Smooth muscle cell (in vitro differentiated cells): Measurements from ENCODE around the gene ANP32B. TPM values are rescaled to one million over a fixed set of nuclear protein-coding genes. Genes with fewer than 3 reads are reported as not detected.
"Not testable (repeated sequence)": the region's sequence is repeated elsewhere in the genome, so short reads cannot be mapped to it uniquely, and the experiment has no call there.

ENCODE experiments used
- DNase-seq: peaks from one replicate; lab custom pipeline; 2025; ENCODE audit not compliant: unreplicated experiment; lab: John Stamatoyannopoulos, UW
- H2AFZ ChIP-seq: fragments of 200-600 bp; sonication (generic); 2 replicates; pipeline ENCODE4 v1.6.0; 2016; ENCODE audit warnings: antibody characterized with exemption, low read depth, mild to moderate bottlenecking
- H3F3A ChIP-seq: fragments of 200-600 bp; sonication (generic); 2 replicates; pipeline ENCODE4 v1.6.0; 2017; ENCODE audit warnings: antibody characterized with exemption, low read depth
- H3K27ac ChIP-seq: fragments of 200-600 bp; sonication (generic); 2 replicates; pipeline ENCODE4 v1.5.1; 2016; ENCODE audit warnings: low read depth, mild to moderate bottlenecking
- H3K27me3 ChIP-seq: fragments of 200-600 bp; sonication (generic); 2 replicates; pipeline ENCODE4 v1.6.1; 2016; ENCODE audit warnings: low read depth, mild to moderate bottlenecking
- H3K36me3 ChIP-seq: fragments of 200-600 bp; sonication (generic); 2 replicates; pipeline ENCODE4 v1.5.1; 2016; ENCODE audit warnings: low read depth
- H3K4me1 ChIP-seq: fragments of 200-600 bp; sonication (generic); 2 replicates; pipeline ENCODE4 v1.5.1; 2016; ENCODE audit warnings: low read depth
- H3K4me2 ChIP-seq: fragments of 200-600 bp; sonication (generic); 2 replicates; pipeline ENCODE4 v1.6.0; 2016; ENCODE audit warnings: mild to moderate bottlenecking
- H3K4me3 ChIP-seq: fragments of 200-600 bp; sonication (generic); 2 replicates; pipeline ENCODE4 v1.5.1; 2016; ENCODE audit warnings: mild to moderate bottlenecking
- H3K79me2 ChIP-seq: fragments of 200-600 bp; sonication (generic); 2 replicates; pipeline ENCODE4 v1.6.0; 2016; ENCODE audit warnings: low read depth, mild to moderate bottlenecking
- H3K9ac ChIP-seq: fragments of 200-600 bp; sonication (generic); 2 replicates; pipeline ENCODE4 v1.6.0; 2016; ENCODE audit warnings: low read depth
- H3K9me3 ChIP-seq: fragments of 200-600 bp; sonication (generic); replicated peaks from 2 replicates; pipeline ENCODE4 v1.5.1; 2016; ENCODE audit warnings: low read depth
- H4K20me1 ChIP-seq: fragments of 200-600 bp; sonication (generic); 2 replicates; pipeline ENCODE4 v1.6.0; 2016; ENCODE audit warnings: low read depth
- WGBS: methylation state at CpG from one replicate; pipeline ENCODE4 v1.1.7; 2016; ENCODE audit warnings: low lambda C conversion rate; 5-methylcytosine and 5-hydroxymethylcytosine counted together
- polyA plus RNA-seq: library from polyadenylated mRNA; unstranded; fragments of >200 nt; fragmentation: Nextera tagmentation; extraction: Ambion mirVana; gene quantifications from 2 replicates; pipeline ENCODE4 v1.2.1, GENCODE V29; 2016
- total RNA-seq: library from RNA; depleted of rRNA; stranded (reverse); fragments of >200 nt; gene quantifications from 2 replicates; pipeline ENCODE4 v1.2.3, GENCODE V29; 2014
- TF ChIP-seq, protein P1 (sequence below): fragments of 200-600 bp; sonication (generic); IDR thresholded peaks from 2 replicates; pipeline ENCODE4 v1.5.1; 2017; ENCODE audit warnings: borderline replicate concordance, mild to moderate bottlenecking, antibody characterized with exemption; ENCODE audit not compliant: insufficient read depth, poor library complexity, severe bottlenecking

ANP32B gene
- total and polyA plus RNA-seq, 2 experiments from 2014 or later = 21.3 to 52.4 TPM

DNA sequence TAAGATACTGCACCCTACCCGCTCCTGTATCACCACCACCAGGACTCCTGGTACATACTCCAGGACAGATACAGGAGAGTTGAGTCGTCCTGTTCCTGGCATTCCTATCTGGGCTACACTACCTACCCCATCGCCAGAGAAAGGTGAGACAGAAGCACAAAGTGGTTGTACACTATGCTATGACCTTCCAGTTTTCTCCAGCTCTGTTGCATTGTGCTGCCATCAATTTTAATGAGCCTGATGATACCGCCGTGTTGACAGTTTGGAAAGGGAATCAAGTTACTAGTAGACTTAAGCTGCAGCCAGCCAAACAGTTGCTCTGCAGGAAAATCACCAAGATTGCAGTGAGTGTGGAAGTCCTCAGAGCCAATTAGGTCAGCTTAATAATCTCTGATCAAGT, 35.2 kb downstream of the ANP32B start:
- Histone ChIP-seq H3K4me2 (no peak overlapping the region), H3F3A (no peaks in the 10 kb centered on the region), H3K27ac (no peak overlapping the region), H3K4me3 (no peak overlapping the region), H3K27me3 (no peaks in the 10 kb centered on the region), H2AFZ (no peak overlapping the region), H3K36me3 (peaks cover 10% of the 10 kb centered on the region), H3K79me2 (no peaks in the 10 kb centered on the region), H3K9ac (no peak overlapping the region), H3K9me3 (no peaks in the 10 kb centered on the region), H3K4me1 (no peaks in the 10 kb centered on the region), H4K20me1 (no peaks in the 10 kb centered on the region)
- TF ChIP-seq, protein P1, sequence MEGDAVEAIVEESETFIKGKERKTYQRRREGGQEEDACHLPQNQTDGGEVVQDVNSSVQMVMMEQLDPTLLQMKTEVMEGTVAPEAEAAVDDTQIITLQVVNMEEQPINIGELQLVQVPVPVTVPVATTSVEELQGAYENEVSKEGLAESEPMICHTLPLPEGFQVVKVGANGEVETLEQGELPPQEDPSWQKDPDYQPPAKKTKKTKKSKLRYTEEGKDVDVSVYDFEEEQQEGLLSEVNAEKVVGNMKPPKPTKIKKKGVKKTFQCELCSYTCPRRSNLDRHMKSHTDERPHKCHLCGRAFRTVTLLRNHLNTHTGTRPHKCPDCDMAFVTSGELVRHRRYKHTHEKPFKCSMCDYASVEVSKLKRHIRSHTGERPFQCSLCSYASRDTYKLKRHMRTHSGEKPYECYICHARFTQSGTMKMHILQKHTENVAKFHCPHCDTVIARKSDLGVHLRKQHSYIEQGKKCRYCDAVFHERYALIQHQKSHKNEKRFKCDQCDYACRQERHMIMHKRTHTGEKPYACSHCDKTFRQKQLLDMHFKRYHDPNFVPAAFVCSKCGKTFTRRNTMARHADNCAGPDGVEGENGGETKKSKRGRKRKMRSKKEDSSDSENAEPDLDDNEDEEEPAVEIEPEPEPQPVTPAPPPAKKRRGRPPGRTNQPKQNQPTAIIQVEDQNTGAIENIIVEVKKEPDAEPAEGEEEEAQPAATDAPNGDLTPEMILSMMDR = no peak
- WGBS = 91% methylated on average over 5 of the region's 5 CpGs
- no peak for DNase-seq

GRCh38 chr9:98019098-98019497, 36.0 kb downstream of the ANP32B start:
- TF ChIP-seq, protein P1 = no peak

GRCh38 chr9:98019869-98020268, 36.7 kb downstream of the ANP32B start:
- H4K20me1 ChIP-seq, H2AFZ ChIP-seq, H3K4me2 ChIP-seq, H3K9ac ChIP-seq, H3K4me1 ChIP-seq, H3K27me3 ChIP-seq, DNase-seq, H3K9me3 ChIP-seq, H3K4me3 ChIP-seq, H3K27ac ChIP-seq, H3K36me3 ChIP-seq, H3K79me2 ChIP-seq, H3F3A ChIP-seq: not testable (repeated sequence)
- 98% methylated on average over 5 of the region's 5 CpGs for WGBS

More at GRCh38 chr9:98019098-98019497, 36.0 kb downstream of the ANP32B start:
- WGBS = 95% methylated on average over 4 of the region's 4 CpGs
- Histone ChIP-seq H3F3A (no peaks in the 10 kb centered on the region), H3K27ac (no peak overlapping the region), H3K9me3 (no peaks in the 10 kb centered on the region), H3K4me1 (no peaks in the 10 kb centered on the region), H3K79me2 (no peaks in the 10 kb centered on the region), H4K20me1 (no peaks in the 10 kb centered on the region), H3K36me3 (peaks cover 9% of the 10 kb centered on the region), H3K4me3 (no peak overlapping the region), H3K27me3 (no peaks in the 10 kb centered on the region), H3K9ac (no peak overlapping the region), H3K4me2 (no peak overlapping the region), H2AFZ (no peak overlapping the region)
- DNase-seq = no peak

DNA sequence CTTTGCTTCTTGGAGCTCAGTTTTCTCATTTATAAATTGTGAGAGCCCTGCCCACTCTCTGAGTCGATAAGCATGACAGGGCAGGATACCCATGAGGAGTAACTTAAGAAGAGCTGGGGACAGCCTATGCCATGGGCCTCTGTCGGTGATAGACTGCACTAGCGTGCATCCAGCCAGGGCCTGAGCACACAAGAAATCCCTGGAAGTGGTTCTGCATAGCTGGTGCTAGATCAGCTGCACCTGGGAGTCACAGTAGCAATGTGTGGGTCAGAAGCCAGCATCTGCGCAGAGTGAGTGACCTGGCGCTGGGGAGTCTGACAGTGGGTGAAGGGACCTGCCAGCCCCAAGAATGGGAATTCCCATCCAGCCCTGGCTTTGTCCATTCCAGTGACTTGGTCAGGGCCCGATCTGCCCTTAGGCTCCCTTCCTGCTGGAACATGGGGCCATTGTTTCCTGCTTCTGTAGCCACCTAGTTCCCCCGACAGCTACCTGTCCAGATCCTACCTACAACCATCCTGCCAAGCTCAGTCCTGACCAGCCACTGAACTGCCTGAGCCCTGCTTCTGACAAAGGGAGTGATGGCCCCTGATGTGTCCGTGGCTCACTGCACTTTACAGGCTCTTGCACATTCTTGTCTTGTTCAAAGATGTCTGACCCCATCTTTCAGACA, 37.5 kb downstream of the ANP32B start:
- no peak overlapping the region for H3K9ac ChIP-seq
- no peaks in the 10 kb centered on the region for H3K4me1 ChIP-seq
- TF ChIP-seq, protein P1 = no peak
- H3K27me3 ChIP-seq = no peaks in the 10 kb centered on the region
- 97% methylated on average over 8 of the region's 8 CpGs for WGBS
- no peaks in the 10 kb centered on the region for H4K20me1 ChIP-seq
- H3K4me2 ChIP-seq = no peak overlapping the region
- H3K27ac ChIP-seq = no peak overlapping the region
- H3K36me3 ChIP-seq = peaks cover 9% of the 10 kb centered on the region
- no peak overlapping the region for H3K4me3 ChIP-seq
- no peaks in the 10 kb centered on the region for H3K9me3 ChIP-seq
- DNase-seq = no peak
- H3K79me2 ChIP-seq = no peaks in the 10 kb centered on the region
- no peaks in the 10 kb centered on the region for H3F3A ChIP-seq
- no peak overlapping the region for H2AFZ ChIP-seq
